Type B pancreatic cell (in vitro differentiated cells): ENCODE data around the gene KAZN. TPM values are rescaled to one million over a fixed set of nuclear protein-coding genes. Genes with fewer than 3 reads are reported as not detected.
A peak's percentile ranks its signal among the peaks of the same experiment; 100 is the strongest.

Source experiments
- DNase-seq: peaks from one replicate; pipeline ENCODE4 v3.0.0; 2021; ENCODE audit warnings: mixed read lengths; ENCODE audit not compliant: unreplicated experiment; ENCODE audit errors: extremely low spot score
- H3K27ac Mint-ChIP-seq: 2 replicates; pipeline ENCODE4 v1.8.0; 2021; ENCODE audit warnings: mild to moderate bottlenecking, mixed read lengths
- H3K27me3 Mint-ChIP-seq: 2 replicates; pipeline ENCODE4 v1.8.0; 2021; ENCODE audit warnings: mixed read lengths
- H3K36me3 Mint-ChIP-seq: 2 replicates; pipeline ENCODE4 v1.8.0; 2021; ENCODE audit warnings: mixed read lengths
- H3K4me1 Mint-ChIP-seq: one replicate; pipeline ENCODE4 v1.8.0; 2021; ENCODE audit warnings: mixed read lengths; ENCODE audit not compliant: unreplicated experiment
- H3K4me3 Mint-ChIP-seq: 2 replicates; pipeline ENCODE4 v1.8.0; 2021; ENCODE audit warnings: mild to moderate bottlenecking, mixed read lengths
- H3K9me3 Mint-ChIP-seq: 2 replicates; pipeline ENCODE4 v1.8.0; 2021; ENCODE audit warnings: mixed read lengths
- total RNA-seq: library from RNA; stranded (reverse); gene quantifications from 2 replicates; pipeline ENCODE4 v1.2.1, GENCODE V29; 2021; ENCODE audit warnings: low replicate concordance
- TF ChIP-seq, protein P1 (sequence below): fragments of 200-600 bp; sonication (generic); conservative IDR thresholded peaks from 2 replicates; pipeline ENCODE4 v1.5.0; 2021; ENCODE audit warnings: antibody characterized with exemption, mild to moderate bottlenecking

KAZN gene
- total RNA-seq, 1 donor from 2014 or later = 33.7 TPM

DNA sequence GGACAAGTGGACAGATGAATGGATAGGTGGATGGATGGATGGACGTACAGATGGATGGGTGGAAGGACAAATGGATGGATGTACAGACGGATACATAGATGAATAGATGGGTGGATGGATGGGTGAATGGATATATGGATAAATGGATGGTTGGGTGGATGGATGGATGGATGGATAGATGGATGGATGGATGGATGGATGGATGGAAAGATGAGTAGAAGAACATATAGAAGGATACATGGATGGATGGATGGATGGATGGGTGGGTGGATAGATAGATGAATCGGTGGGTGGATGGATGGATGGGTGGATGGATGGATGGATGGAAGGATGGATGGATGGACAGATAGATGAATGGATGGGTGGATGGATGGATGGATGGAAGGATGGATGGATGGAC lies 274.3 kb downstream of the KAZN start:
- H3K4me1 Mint-ChIP-seq = peaks cover 21% of the 10 kb centered on the region
- H3K4me3 Mint-ChIP-seq = no peak overlapping the region
- peaks cover 4% of the 10 kb centered on the region for H3K9me3 Mint-ChIP-seq
- TF ChIP-seq, protein P1, sequence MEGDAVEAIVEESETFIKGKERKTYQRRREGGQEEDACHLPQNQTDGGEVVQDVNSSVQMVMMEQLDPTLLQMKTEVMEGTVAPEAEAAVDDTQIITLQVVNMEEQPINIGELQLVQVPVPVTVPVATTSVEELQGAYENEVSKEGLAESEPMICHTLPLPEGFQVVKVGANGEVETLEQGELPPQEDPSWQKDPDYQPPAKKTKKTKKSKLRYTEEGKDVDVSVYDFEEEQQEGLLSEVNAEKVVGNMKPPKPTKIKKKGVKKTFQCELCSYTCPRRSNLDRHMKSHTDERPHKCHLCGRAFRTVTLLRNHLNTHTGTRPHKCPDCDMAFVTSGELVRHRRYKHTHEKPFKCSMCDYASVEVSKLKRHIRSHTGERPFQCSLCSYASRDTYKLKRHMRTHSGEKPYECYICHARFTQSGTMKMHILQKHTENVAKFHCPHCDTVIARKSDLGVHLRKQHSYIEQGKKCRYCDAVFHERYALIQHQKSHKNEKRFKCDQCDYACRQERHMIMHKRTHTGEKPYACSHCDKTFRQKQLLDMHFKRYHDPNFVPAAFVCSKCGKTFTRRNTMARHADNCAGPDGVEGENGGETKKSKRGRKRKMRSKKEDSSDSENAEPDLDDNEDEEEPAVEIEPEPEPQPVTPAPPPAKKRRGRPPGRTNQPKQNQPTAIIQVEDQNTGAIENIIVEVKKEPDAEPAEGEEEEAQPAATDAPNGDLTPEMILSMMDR = no peak
- no peaks in the 10 kb centered on the region for H3K27me3 Mint-ChIP-seq
- DNase-seq = no peak
- H3K36me3 Mint-ChIP-seq = no peaks in the 10 kb centered on the region
- H3K27ac Mint-ChIP-seq = no peak overlapping the region

DNA sequence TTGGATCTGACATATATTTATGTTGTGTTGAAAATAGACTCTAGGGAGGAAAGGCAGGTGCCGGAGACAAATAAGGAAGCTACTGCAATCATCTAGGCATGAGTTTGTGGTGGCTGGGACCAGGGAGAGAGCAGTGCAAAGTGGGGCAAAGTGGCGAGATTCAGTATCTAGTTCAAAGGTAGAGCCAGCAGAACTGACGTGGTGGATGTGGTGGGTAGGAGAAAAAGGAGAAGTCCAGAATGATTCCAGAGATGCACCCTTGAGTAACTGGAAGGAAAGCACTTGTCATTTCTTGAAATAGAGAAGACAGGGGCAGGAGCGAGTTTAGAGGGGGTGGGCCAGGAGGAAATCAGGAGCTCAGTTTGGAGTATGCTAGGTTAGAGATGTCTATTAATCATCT lies 275.2 kb downstream of the KAZN start:
- no peak for DNase-seq
- TF ChIP-seq, protein P1 = no peak
- Mint-ChIP-seq H3K4me3 (no peak overlapping the region), H3K27ac (no peak overlapping the region), H3K27me3 (no peaks in the 10 kb centered on the region), H3K36me3 (no peaks in the 10 kb centered on the region), H3K4me1 (peaks cover 20% of the 10 kb centered on the region), H3K9me3 (peaks cover 4% of the 10 kb centered on the region)

DNA sequence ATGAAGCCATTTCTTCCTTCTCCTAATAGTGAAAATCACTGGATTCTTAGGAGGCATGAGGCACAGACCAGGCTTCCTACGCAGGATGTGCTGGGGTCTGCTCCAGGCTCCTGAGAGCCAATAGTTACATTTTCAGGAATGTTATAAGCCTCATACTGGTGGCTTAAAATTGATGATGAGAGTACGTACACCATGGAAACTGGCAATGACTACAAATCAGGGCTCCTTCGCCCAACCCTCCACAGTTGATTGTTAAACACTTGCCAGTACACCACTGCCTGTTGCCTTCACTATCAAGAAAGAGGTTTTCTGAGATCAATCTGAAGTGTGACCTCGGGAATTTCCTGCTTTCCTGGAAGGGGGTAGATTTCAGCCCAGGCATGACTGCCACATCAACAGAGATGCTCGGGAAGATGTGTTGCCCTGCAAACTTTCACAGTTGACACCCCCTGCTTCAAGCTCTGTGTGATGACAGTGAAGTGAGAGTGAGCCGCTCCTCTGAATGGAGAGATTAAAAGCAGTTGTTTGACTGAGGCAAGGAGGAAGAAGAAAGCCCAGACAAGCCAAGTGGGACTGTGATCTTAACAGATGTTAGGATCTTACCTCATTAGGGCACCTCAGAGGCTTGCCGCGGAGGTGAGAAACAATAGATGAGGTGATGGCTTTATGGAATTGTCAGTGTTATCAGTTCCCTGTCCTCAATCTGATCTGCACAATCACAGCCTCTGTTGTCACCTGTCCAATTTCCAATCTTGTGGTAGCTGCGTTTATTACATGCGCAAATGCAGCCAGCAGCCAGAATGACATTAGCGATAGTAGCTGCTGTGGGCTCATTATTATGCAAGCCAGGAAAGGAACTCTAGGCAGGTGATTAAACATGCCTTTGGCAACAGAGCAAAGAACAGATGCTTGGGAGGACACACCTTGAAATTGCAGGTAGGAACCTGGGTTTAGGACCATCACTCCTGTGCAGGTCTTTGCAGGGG lies 277.3 kb downstream of the KAZN start:
- Mint-ChIP-seq H3K27me3 (no peaks in the 10 kb centered on the region), H3K4me1 (peaks cover 14% of the 10 kb centered on the region), H3K9me3 (peaks cover 4% of the 10 kb centered on the region), H3K36me3 (no peaks in the 10 kb centered on the region), H3K4me3 (no peak overlapping the region), H3K27ac (peak overlapping the region; percentile 87)
- TF ChIP-seq, protein P1 = no peak
- no peak for DNase-seq

DNA sequence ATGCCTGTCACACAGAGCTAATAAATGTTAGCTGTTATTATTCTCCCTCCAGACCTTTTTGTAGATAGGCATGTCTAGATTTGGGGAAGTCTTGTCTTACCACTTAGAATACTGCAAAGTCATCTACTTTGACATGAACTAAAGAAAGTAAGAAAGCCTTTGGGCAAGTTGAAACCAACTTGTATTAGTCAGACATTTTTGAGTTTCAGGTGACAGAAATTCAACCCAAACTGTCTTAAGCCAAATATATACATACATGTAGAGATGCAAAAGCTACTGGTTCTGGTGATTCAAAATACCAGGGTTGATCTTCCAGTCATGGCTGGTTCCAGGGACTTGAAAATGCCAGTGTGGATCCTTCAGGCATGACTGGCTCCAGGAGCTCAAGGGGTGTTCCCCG lies 278.3 kb downstream of the KAZN start:
- Mint-ChIP-seq H3K9me3 (peaks cover 2% of the 10 kb centered on the region), H3K36me3 (no peaks in the 10 kb centered on the region), H3K4me3 (no peak overlapping the region), H3K27me3 (no peaks in the 10 kb centered on the region), H3K27ac (peak overlapping the region; percentile 87), H3K4me1 (peaks cover 14% of the 10 kb centered on the region)
- DNase-seq = no peak
- TF ChIP-seq, protein P1 = no peak

DNA sequence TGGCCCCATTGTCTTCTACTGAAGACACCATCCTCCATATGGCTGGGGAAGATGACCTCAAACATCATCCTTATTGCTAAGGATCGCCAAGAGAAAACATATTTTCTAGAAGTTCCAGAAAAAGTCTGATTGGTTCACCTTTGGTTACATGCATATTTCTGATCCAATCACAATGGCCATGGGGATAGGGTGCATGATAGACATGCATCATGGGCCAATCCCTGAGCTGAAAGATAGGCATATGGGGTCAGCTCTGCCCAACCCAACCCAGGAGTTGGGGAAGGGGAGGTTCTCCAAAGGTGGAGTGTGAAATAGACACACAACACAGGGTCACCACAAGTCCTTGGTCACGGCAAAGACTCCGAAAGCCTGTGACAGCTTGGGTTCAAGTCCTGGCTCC lies 278.7 kb downstream of the KAZN start:
- Mint-ChIP-seq H3K4me3 (no peak overlapping the region), H3K36me3 (no peaks in the 10 kb centered on the region), H3K27ac (peak overlapping the region; percentile 87), H3K4me1 (peaks cover 18% of the 10 kb centered on the region), H3K27me3 (no peaks in the 10 kb centered on the region), H3K9me3 (peaks cover 5% of the 10 kb centered on the region)
- TF ChIP-seq, protein P1 = no peak
- no peak for DNase-seq
